ENCODE measurements around the gene MPC2.
"Not testable (repeated sequence)": the region's sequence is repeated elsewhere in the genome, so short reads cannot be mapped to it uniquely, and the experiment has no call there.

Gene MPC2

GRCh38 chr1:167876597-167877175 is 60.2 kb downstream of the MPC2 start:
- TF ChIP-seq, protein P1, sequence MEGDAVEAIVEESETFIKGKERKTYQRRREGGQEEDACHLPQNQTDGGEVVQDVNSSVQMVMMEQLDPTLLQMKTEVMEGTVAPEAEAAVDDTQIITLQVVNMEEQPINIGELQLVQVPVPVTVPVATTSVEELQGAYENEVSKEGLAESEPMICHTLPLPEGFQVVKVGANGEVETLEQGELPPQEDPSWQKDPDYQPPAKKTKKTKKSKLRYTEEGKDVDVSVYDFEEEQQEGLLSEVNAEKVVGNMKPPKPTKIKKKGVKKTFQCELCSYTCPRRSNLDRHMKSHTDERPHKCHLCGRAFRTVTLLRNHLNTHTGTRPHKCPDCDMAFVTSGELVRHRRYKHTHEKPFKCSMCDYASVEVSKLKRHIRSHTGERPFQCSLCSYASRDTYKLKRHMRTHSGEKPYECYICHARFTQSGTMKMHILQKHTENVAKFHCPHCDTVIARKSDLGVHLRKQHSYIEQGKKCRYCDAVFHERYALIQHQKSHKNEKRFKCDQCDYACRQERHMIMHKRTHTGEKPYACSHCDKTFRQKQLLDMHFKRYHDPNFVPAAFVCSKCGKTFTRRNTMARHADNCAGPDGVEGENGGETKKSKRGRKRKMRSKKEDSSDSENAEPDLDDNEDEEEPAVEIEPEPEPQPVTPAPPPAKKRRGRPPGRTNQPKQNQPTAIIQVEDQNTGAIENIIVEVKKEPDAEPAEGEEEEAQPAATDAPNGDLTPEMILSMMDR (IDR thresholded peaks at IDR 0.05; ENCODE audit: control extremely low read depth, extremely low read depth, low read depth, missing control alignments), result no peak
- DNase-seq (ENCODE audit: extremely low spot score), result no peak
- CTCF ChIA-PET, result no interaction called here
- POLR2A ChIA-PET, result no interaction called here

DNA sequence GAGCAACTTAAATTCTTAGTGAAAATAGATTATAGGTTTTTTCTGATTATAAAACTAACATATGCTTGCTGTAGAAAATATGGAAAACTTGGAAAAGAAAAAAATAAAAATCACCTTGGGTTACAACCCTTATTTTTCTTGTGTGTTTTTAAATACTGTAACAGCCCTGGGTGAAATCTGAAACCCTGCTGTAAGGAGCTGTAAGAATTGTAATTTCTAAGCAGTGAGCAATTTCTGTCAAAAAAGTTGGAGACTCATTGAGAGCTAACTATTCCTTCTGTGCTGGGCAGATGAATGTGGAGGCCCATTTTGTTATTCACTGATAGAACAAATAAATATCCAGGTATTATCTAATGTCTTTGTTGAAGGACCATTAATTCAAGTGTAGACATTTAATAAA is 65.5 kb downstream of the MPC2 start:
- TF ChIP-seq, protein P1 (IDR thresholded peaks at IDR 0.05; ENCODE audit: control extremely low read depth, extremely low read depth, low read depth, missing control alignments), result no peak
- DNase-seq (ENCODE audit: extremely low spot score), result no peak
- CTCF ChIA-PET, result interaction anchor here (1.2 to 1.8 kb wide), 3 partner anchors 12 to 22 kb away, joined by 3 to 5 read pairs (median 4); no protein-coding TSS in a partner anchor
- POLR2A ChIA-PET, result no interaction called here

DNA sequence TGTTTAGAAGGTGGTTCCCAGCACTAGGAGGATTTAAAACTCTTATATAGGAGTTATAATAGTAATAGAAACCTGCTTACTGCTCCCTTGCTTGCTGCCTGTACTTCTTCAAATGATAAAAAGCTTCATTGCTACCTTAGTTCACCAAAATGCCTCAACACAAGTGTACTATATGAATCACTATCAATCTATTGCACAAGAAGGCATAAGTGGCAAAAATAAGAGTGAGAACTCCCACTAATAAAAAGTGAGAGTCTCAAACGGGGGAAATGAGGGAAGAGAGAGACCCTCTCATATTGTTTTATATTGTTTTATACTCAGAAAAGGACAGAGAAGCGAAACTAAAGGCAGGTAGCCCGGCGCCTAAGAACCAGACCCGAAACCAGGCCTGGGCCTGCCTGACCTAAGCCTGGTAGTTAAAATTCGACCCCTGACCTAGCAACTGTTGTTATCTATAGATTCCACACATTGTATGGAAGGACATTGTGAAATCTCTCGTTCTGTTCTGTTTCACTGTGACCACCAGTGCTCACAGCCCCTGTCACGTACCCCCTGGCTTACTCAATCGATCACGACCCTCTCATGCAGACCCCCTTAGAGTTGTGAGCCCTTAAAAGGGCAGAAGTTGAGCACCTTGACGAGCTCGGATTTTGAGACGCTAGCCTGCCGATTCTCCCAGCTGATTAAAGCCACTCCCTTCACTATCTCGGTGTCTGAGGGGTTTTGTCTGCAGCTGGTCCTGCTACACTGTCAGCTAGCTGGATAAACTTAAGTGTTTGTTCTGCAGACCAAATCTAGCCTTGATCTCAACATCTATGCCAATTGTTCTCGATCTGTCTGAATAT is 67.5 kb downstream of the MPC2 start:
- DNase-seq (ENCODE audit: extremely low spot score); POLR2A ChIA-PET; CTCF ChIA-PET: not testable (repeated sequence)

- POLR2A ChIA-PET; CTCF ChIA-PET; DNase-seq (ENCODE audit: extremely low spot score): not testable (repeated sequence)
Measured at GRCh38 chr1:167866739-167867414, 70.0 kb downstream of the MPC2 start.
